Omental fat pad (tissue), 4 donors: ENCODE measurements around the gene AXIN1. TPM values are rescaled to one million over a fixed set of nuclear protein-coding genes. Genes with fewer than 3 reads are reported as not detected.
"Not testable (repeated sequence)": the region's sequence is repeated elsewhere in the genome, so short reads cannot be mapped to it uniquely, and the experiment has no call there.

Experiments used
- ATAC-seq: fragments of 150-250 bp; one replicate; pipeline ENCODE4 v1.9.1; 2016; ENCODE audit warnings: mild to moderate bottlenecking, moderate library complexity; ENCODE audit not compliant: low FRiP score
- DNase-seq: peaks from one replicate; pipeline ENCODE4 v3.0.0-alpha.2; 2019; ENCODE audit warnings: low spot score
- CTCF ChIP-seq, 3 donors: fragments of 450-650 bp; IDR thresholded peaks; one replicate each; pipeline ENCODE4 v1.5.1; 2016 to 2017; ENCODE audit warnings: antibody characterized with exemption in 3 of 3, mild to moderate bottlenecking in 3 of 3, moderate library complexity in 2 of 3
- total RNA-seq, 4 donors: library from RNA; depleted of rRNA; stranded (reverse); fragments of >200 nt; gene quantifications; one replicate each; pipeline ENCODE4 v1.1.0, GENCODE V29; 2016

Gene AXIN1
- total RNA-seq, 4 donors from 2014 or later = 17.0 to 36.6 (median 20.9) TPM

DNA sequence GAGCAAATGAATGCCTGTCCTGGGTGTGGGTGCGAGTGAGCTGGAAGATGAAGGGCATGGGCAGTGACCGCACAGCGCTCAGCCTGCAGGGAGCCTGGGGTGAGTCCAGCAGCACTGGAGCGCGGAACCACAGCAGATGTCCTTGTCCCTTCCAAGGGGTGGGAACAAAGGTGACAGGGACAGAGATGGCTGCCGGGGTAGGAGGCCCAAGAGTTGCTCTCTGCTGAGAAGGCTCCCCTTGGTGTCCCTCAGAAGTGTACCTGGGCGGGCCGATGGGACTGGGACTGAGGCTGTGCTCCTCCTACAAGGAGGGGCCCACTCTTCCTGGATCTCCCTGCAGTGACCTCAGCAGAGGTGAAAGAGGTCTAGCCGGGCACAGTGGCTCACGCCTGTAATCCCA, 36.8 kb upstream of the AXIN1 start:
- ATAC-seq = no peak
- TF ChIP-seq CTCF (IDR thresholded peaks at IDR 0.05) = no peak

DNA sequence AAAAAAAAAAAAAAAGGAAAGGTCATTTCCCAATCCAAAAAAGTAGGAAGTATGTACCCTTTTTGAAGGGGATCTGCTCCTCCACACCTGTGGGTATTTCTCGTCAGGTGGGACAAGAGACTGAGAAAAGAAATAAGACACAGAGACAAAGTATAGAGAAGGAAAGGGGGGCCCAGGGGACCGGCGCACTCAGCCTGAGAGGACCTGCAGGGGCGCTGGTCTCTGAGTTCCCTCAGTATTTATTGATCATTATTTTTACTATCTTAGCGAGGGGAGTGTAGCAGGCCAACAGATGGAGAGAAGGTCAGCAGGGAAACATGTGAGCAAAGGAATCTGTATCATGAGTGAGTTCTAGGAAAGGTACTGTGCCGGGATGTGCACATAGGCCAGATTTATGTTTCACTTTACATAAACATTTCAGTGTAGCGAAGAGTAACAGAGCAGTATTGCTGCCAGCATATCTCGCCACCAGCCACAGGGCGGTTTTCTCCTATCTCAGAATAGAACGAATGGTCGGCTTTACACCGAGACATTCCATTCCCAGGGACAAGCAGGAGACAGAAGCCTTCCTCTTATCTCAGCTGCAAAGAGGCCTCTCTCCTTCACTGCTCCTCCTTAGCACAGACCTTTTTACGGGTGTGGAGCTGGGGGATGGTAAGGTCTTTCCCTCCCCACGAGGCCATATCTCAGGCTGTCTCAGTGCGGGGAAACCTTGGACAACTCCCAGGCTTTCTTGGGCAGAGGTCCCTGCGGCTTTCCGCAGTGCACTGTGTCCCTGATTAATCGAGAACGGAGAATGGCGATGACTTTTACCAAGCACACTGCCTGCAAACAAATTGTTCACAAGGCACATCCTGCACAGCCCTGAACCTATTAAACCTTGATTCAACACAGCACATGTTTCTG, 35.5 kb upstream of the AXIN1 start:
- ATAC-seq, DNase-seq: not testable (repeated sequence)

More for the DNA sequence above, 36.8 kb upstream of the AXIN1 start:
- DNase-seq = no peak

GRCh38 chr16:386641-387156, 34.2 kb upstream of the AXIN1 start:
- no peak for TF ChIP-seq CTCF (IDR thresholded peaks at IDR 0.05)
- DNase-seq (no peak), ATAC-seq (no peak)

DNA sequence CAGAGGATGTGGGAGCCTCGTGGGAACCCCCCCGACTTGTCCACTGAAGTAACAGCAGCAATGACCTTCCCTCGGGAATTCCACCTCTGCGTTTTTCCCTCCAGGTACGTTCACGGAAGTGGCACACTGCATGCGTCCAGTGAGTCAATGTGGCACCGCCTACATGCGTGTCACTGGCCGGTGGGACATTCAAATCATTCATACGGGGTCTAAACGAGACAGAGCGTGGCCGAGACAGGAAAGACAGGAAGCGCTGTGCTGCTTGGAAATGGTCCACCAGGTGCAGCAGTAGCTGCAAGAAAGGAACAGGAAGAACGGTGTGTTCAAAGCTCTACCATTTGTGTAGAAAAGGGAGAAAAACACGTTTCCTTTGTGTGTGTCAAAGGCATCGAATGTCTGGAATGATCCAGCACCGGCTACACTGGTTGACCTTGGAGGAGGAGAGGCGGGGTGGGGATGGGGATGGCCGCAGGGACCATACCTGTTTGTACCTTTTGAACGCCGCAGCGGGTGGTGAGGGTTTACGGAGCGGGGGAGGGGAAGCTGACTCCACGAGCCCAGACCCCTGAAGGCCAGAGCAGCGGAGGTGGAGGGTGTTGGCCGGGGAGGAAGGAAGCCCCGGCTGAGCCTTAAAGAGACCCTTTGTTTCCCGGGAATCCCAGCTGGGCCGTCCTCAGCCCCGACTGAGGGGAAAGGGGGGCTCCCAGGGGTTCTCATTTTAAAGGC, 31.0 kb upstream of the AXIN1 start:
- ATAC-seq (no peak), DNase-seq (no peak)
- no peak for TF ChIP-seq CTCF (IDR thresholded peaks at IDR 0.05)

GRCh38 chr16:381789-382717, 29.5 kb upstream of the AXIN1 start, which contains the start of gene PGAP6:
Gene PGAP6, minus strand, starts transcription at chr16:381978. Its CDS starts 157 bp downstream, at chr16:381821.
- ATAC-seq (peak; percentile 71), DNase-seq (peak; percentile 44)
- TF ChIP-seq CTCF (IDR thresholded peaks at IDR 0.05) = no peak

GRCh38 chr16:381012-381788, 28.7 kb upstream of the AXIN1 start:
- TF ChIP-seq CTCF (IDR thresholded peaks at IDR 0.05) = no peak
- ATAC-seq (peak; percentile 48), DNase-seq (no peak)
